ENCODE measurements around the gene SRGAP3.

SRGAP3 gene

GRCh38 chr3:9253327-9253726, 3.9 kb upstream of the SRGAP3 start:
- TF ChIP-seq CTCF (conservative IDR thresholded peaks at IDR 0.05; ENCODE audit: low read depth, low read length) = no peak
- Histone ChIP-seq H3K27ac (no peak overlapping the region), H3K36me3 (ENCODE audit: insufficient read depth) (no peaks in the 10 kb centered on the region), H2AFZ (ENCODE audit: low read depth) (no peak overlapping the region), H3K4me3 (IDR thresholded peaks at IDR 0.05; ENCODE audit: insufficient read depth, low read depth, low read length) (no peak overlapping the region), H3K27me3 (ENCODE audit: insufficient read depth, low read depth) (no peaks in the 10 kb centered on the region), H3K9ac (no peak overlapping the region), H3K79me2 (ENCODE audit: insufficient read depth, low read depth) (no peaks in the 10 kb centered on the region), H4K20me1 (ENCODE audit: insufficient read depth) (no peaks in the 10 kb centered on the region), H3K4me1 (ENCODE audit: low read depth, poor library complexity, severe bottlenecking) (no peaks in the 10 kb centered on the region), H3K4me2 (no peak overlapping the region)

- no peak overlapping the region for H3K27ac ChIP-seq
- no peaks in the 10 kb centered on the region for H3K27me3 ChIP-seq (ENCODE audit: insufficient read depth, low read depth)
- no peak overlapping the region for H3K9ac ChIP-seq
- TF ChIP-seq CTCF (conservative IDR thresholded peaks at IDR 0.05; ENCODE audit: low read depth, low read length) = no peak
- no peaks in the 10 kb centered on the region for H3K79me2 ChIP-seq (ENCODE audit: insufficient read depth, low read depth)
- H3K4me3 ChIP-seq (IDR thresholded peaks at IDR 0.05; ENCODE audit: insufficient read depth, low read depth, low read length) = no peak overlapping the region
- no peak overlapping the region for H3K4me2 ChIP-seq
- H3K36me3 ChIP-seq (ENCODE audit: insufficient read depth) = no peaks in the 10 kb centered on the region
- no peaks in the 10 kb centered on the region for H3K4me1 ChIP-seq (ENCODE audit: low read depth, poor library complexity, severe bottlenecking)
- H2AFZ ChIP-seq (ENCODE audit: low read depth) = no peak overlapping the region
- H4K20me1 ChIP-seq (ENCODE audit: insufficient read depth) = no peaks in the 10 kb centered on the region
Measured at GRCh38 chr3:9251055-9251786, 1.8 kb upstream of the SRGAP3 start.

GRCh38 chr3:9250236-9250635, 790 bp upstream of the SRGAP3 start:
- H3K4me1 ChIP-seq (ENCODE audit: low read depth, poor library complexity, severe bottlenecking) = no peaks in the 10 kb centered on the region
- no peak overlapping the region for H3K9ac ChIP-seq
- H3K79me2 ChIP-seq (ENCODE audit: insufficient read depth, low read depth) = no peaks in the 10 kb centered on the region
- H3K27me3 ChIP-seq (ENCODE audit: insufficient read depth, low read depth) = no peaks in the 10 kb centered on the region
- H3K27ac ChIP-seq = no peak overlapping the region
- TF ChIP-seq CTCF (conservative IDR thresholded peaks at IDR 0.05; ENCODE audit: low read depth, low read length) = no peak
- H3K4me2 ChIP-seq = no peak overlapping the region
- H2AFZ ChIP-seq (ENCODE audit: low read depth) = no peak overlapping the region
- H4K20me1 ChIP-seq (ENCODE audit: insufficient read depth) = no peaks in the 10 kb centered on the region
- no peak overlapping the region for H3K4me3 ChIP-seq (IDR thresholded peaks at IDR 0.05; ENCODE audit: insufficient read depth, low read depth, low read length)
- H3K36me3 ChIP-seq (ENCODE audit: insufficient read depth) = no peaks in the 10 kb centered on the region

GRCh38 chr3:9248522-9249271, 749 bp downstream of the SRGAP3 start:
- H3K36me3 ChIP-seq (ENCODE audit: insufficient read depth) = no peaks in the 10 kb centered on the region
- no peaks in the 10 kb centered on the region for H3K27me3 ChIP-seq (ENCODE audit: insufficient read depth, low read depth)
- H4K20me1 ChIP-seq (ENCODE audit: insufficient read depth) = no peaks in the 10 kb centered on the region
- H3K4me1 ChIP-seq (ENCODE audit: low read depth, poor library complexity, severe bottlenecking) = no peaks in the 10 kb centered on the region
- no peak overlapping the region for H3K4me3 ChIP-seq (IDR thresholded peaks at IDR 0.05; ENCODE audit: insufficient read depth, low read depth, low read length)
- no peak overlapping the region for H3K4me2 ChIP-seq
- H3K27ac ChIP-seq = no peak overlapping the region
- no peaks in the 10 kb centered on the region for H3K79me2 ChIP-seq (ENCODE audit: insufficient read depth, low read depth)
- H2AFZ ChIP-seq (ENCODE audit: low read depth) = no peak overlapping the region
- no peak for TF ChIP-seq CTCF (conservative IDR thresholded peaks at IDR 0.05; ENCODE audit: low read depth, low read length)
- H3K9ac ChIP-seq = no peak overlapping the region

All from KMS-11 (cell line).